HG03457 (cell line): Measurements from ENCODE around the gene GMDS.

Source experiments
- ATAC-seq: cut with Tn5 transposase; IDR thresholded peaks from one replicate; pipeline ENCODE4 v1.9.1; 2021; ENCODE audit warnings: moderate number of reproducible peaks; ENCODE audit not compliant: unreplicated experiment

The GMDS gene

GRCh38 chr6:2209226-2209809 lies 36.1 kb downstream of the GMDS start:
- no peak for ATAC-seq

GRCh38 chr6:2208468-2208867 lies 36.9 kb downstream of the GMDS start:
- ATAC-seq = no peak

DNA sequence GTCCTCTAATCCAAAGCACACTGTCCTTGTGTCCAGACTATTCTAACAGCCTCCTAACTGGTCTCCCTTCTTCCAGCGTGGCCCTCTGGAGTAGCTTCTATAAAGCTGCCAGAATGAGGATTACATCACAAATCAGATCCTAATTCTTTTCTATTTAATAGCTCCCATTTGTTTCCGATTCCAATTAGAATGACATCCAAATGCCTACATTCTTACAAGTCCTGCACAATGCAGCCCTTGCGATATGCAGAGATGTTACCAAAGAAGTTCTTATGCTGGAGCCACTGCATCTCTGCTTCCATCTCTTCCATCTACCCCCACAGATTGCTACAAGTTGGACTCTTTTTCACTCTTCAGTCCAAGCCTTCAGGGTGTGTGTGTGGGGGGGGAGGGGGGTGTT lies 40.0 kb downstream of the GMDS start:
- no peak for ATAC-seq

DNA sequence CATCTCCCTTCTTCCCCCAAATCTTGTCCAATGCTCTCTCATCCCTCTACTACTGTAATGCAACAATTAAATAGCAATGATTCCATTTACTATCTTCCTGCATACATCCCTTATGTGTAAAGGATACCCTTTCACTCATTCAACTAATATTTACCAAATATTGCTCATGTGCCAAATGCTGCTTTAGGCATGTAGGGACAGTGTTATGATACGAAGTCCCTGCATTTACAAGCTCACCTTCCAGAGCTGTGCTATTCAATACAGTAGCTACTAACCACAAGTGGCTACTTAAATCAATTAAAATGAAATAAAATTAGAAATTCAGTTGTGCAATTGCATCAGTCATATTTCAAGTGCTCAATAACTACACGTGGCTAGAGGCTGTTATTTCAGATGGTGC lies 41.1 kb downstream of the GMDS start:
- ATAC-seq = no peak

- ATAC-seq = no peak
Observed at GRCh38 chr6:2203264-2203663, 42.1 kb downstream of the GMDS start.

DNA sequence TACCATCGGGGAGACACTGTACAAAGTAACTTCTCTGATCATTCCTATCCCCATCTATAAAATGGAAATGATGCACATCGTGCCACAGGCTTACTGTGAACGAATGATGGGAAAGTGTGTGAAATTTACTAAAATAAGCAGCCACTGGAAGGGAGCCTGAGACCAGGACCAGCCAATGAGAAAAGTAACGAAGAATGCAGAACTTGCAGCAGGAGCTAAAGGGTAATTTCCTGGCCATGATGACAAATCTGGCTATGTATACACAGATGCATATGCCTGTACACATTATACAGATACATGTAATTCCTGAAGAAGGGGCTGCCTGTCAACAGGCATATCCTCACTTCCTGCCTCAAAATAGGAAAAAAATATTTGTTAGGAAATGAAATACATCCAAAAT lies 47.4 kb downstream of the GMDS start:
- no peak for ATAC-seq

DNA sequence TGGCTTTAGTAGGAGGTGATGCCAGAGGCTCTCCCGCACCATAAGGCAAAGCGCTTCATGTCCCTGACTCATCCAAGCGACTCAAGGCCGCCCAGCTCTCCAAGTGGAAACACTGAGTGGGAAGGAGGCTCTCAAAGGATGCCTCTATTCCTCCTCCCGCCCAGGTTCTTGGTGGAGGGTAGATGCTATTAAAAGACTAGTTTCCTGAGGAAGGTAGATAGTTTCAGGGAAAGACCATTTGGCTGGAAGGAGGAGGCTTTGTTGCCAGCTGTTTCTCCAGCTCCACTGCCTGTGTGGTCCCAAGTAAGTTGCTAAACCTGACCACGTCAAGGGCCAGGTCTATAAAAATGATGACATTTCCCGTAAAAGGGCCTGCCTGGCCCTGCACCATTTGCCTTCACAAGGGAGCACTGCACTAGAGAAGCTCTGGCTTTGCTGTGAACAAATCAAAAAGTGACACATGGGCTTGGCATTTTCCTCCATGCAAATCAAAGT lies 48.2 kb downstream of the GMDS start:
- no peak for ATAC-seq

DNA sequence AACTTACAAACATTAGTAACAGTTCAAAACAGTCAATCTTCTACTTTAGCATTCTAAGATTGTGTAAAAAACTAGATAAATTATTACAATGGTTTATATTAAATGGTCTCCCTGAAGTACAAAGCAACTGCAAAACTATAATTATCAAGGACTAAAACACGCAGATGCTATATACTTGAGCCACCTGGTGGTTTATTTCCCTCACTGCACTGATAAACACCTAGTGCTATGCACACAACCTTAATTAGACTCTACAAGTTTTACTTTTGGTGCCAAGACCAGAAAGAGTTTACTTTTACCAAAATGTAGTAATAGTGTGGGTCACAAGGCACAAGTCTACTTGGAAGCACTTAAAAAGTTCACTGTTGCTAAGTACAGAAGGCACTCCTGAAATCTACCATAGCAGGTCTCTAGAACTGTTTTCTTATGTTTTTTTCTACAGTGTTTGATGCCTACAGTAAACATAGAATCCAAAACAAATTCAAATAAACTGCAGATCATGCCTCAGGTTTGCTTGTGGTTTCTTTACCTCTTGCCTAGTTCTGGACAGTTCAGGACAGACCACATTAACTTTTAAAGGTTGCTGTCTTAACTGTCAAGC lies 49.2 kb downstream of the GMDS start:
- no peak for ATAC-seq

GRCh38 chr6:2194643-2195042 lies 50.8 kb downstream of the GMDS start:
- ATAC-seq = no peak

GRCh38 chr6:2193931-2194330 lies 51.5 kb downstream of the GMDS start:
- ATAC-seq = no peak

DNA sequence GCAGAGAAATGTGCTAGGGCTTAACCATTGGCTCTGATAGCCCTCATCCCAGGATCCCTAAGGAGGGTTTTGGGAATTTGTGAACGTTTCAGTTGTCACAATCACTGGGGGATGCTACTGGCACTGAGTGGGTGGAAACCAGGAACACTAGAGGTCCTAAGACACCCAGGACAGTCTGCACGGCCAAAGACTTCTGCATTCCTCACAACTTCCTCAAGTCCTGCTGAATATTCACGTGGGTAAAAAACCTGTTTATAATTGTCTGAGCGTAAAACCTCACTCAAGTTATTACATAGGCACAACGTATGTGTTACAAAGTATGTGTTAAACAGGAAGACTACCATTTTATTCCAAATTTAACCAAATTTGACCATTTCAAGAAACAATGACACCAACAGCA lies 52.4 kb downstream of the GMDS start:
- no peak for ATAC-seq

- ATAC-seq = no peak
Observed at GRCh38 chr6:2191390-2191740, 54.0 kb downstream of the GMDS start.

GRCh38 chr6:2190661-2191389 lies 54.6 kb downstream of the GMDS start:
- ATAC-seq = no peak

DNA sequence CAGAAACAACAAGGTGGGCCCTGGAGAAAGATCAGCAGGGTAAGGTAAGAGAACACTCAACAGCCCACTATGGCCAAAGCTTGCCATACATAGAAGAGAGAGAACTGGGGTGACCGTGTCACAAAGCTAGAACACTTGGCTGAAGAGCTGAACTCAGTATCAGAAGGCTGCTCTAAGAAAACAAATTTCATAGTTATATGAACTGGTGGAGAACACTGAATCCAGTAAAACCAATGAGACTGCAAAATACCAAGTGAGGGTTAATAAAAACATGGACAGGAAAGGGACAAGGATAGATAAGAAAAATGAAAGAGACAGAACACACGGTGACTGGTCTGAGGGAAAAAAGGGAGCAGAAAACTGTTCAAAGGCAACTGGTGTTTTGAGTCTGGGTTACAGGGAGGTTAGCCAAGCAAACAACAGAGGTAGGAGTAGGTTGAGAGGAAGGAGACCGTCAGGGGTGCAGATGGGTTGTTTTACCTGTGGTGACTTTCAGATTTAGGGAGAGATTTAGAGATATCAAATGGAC lies 56.5 kb downstream of the GMDS start:
- no peak for ATAC-seq

GRCh38 chr6:2188397-2188796 lies 57.0 kb downstream of the GMDS start:
- no peak for ATAC-seq

DNA sequence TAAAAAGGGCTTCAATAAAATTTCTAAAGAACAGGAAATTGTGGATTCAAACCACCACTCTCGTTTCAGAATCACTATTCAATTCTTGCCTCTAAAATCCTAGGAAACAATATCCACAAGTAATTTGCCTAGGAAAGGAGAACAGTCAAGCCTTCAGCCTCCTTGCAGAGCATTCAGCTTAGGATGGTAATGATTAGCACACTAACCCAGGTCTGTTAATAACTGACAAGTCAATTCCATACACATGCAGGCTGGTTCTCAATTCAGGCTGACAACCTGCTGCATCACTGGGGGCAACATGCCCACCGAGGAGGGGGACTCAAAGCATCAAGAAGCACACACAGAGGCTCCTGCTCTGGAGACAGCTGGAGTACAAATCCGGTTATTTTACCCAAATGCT lies 57.6 kb downstream of the GMDS start:
- ATAC-seq = peak; percentile 47

DNA sequence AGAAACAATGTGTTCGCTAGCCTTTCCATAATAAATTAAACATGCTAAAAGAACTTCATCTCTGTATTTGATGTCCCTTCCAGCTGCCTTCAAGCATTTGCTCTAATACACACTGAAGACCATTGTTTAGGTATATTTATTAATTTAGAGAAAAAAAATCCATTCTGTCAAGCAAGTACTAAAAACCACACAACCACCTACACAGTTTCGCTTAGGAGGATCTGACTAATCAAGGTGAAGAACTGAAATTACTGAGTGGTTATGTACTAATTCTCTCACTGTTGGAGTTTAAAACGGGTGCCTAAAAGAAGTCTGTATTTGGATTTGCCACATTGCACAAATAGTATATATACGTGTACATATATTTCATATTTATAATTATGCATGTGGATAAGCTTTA lies 58.9 kb downstream of the GMDS start:
- ATAC-seq = peak; percentile 59

GRCh38 chr6:2185466-2185865 lies 59.9 kb downstream of the GMDS start:
- no peak for ATAC-seq

GRCh38 chr6:2184700-2185455 lies 60.5 kb downstream of the GMDS start:
- no peak for ATAC-seq

DNA sequence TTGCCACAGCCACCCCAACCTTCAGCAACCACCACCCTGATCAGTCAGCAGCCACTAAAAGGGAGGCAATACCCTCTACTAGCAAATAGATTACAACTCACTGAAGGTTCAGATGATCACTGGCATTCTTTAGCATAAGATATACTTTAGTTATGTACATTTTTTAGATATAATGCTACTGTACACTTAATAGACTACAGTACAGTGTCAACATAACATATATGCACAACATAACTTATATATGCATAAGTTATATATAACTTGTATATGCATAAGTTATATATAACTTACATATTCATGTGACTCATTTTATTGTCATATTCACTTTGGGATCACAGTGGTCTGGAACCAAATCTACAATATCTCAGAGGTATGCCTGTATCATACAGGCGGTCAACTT lies 61.7 kb downstream of the GMDS start:
- ATAC-seq = no peak

- ATAC-seq = no peak
Observed at GRCh38 chr6:2183246-2183645, 62.2 kb downstream of the GMDS start.
